NCI-H2227 (cell line): ENCODE data around the gene NENF.
"Not testable (repeated sequence)": the region's sequence is repeated elsewhere in the genome, so short reads cannot be mapped to it uniquely, and the experiment has no call there.

Source experiments
- DNase-seq: peaks from one replicate; lab custom pipeline; 2025; ENCODE audit not compliant: unreplicated experiment; lab: John Stamatoyannopoulos, UW

The NENF gene

GRCh38 chr1:212458817-212459216 is 26.1 kb downstream of the NENF start:
- DNase-seq = no peak

- DNase-seq = no peak
Measured at GRCh38 chr1:212459656-212460055, 26.9 kb downstream of the NENF start.

GRCh38 chr1:212460376-212460775 is 27.7 kb downstream of the NENF start:
- DNase-seq = no peak

GRCh38 chr1:212461916-212462660 is 29.4 kb downstream of the NENF start:
- DNase-seq = no peak

- no peak for DNase-seq
Measured at GRCh38 chr1:212463565-212464285, 31.0 kb downstream of the NENF start.

GRCh38 chr1:212465311-212465710 is 32.6 kb downstream of the NENF start:
- DNase-seq = no peak

- DNase-seq = no peak
Measured at GRCh38 chr1:212466437-212466836, 33.7 kb downstream of the NENF start.

- DNase-seq = no peak
Measured at GRCh38 chr1:212466898-212467650, 34.4 kb downstream of the NENF start.

GRCh38 chr1:212467843-212468482 is 35.2 kb downstream of the NENF start:
- no peak for DNase-seq

- no peak for DNase-seq
Measured at GRCh38 chr1:212470059-212470458, 37.3 kb downstream of the NENF start.

GRCh38 chr1:212471286-212471685 is 38.6 kb downstream of the NENF start:
- no peak for DNase-seq

GRCh38 chr1:212471891-212472675 is 39.4 kb downstream of the NENF start:
- no peak for DNase-seq

- no peak for DNase-seq
Measured at GRCh38 chr1:212473729-212474128, 41.0 kb downstream of the NENF start.

GRCh38 chr1:212475151-212475550 is 42.4 kb downstream of the NENF start:
- no peak for DNase-seq

- DNase-seq = not testable (repeated sequence)
Measured at GRCh38 chr1:212475831-212476230, 43.1 kb downstream of the NENF start.

- peak; percentile 90 for DNase-seq
Measured at GRCh38 chr1:212477014-212477679, 44.4 kb downstream of the NENF start.

GRCh38 chr1:212477680-212478466 is 45.2 kb downstream of the NENF start:
- DNase-seq = no peak

- DNase-seq = no peak
Measured at GRCh38 chr1:212478467-212479025, 45.8 kb downstream of the NENF start.

GRCh38 chr1:212479188-212479587 is 46.5 kb downstream of the NENF start:
- no peak for DNase-seq
